NCI-H748 (cell line): ENCODE measurements around the gene TNFRSF8.

Source experiments
- DNase-seq: peaks from one replicate; lab custom pipeline; 2025; ENCODE audit not compliant: unreplicated experiment; lab: John Stamatoyannopoulos, UW

The TNFRSF8 gene

DNA sequence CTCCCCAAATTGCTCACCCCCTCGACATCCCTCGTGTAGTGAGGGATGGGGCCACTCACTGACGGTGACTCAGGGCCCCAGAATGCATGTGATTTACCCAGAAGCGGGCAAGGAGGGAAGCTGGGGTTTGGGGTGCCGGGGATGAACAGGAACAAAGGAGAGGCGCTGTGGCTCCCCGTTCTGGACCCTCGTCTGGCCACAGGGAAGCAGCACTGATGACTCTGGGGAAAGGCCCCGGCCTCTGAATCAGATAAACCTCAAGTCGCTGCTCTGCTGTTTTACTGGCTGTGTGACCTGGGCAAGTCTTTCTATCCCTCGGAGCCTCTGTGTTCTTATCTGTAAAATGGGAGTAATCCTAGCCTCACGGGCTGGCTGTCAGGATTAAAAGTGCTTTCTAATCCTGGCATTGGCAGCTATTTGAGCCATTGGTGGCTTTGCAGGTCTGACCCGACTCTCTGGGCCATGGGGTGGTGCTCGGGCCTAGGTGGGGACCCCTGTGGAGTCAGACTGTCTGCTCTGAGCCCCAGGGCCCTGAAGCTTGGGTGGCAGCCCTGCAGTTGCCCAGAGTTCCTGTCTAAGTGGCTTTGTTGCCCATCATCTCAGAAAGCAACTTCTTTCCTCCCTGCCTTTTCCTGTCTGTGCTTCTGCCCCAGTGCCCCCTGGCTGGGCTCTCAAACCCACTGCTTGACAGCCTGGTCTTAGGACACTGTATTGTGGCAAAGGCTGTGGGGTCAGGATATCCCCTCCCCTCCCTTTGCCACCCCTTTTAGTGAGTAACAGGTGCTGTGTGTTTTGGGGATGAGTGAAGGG is 109.1 kb downstream of the TNFRSF8 start:
- DNase-seq, result no peak

DNA sequence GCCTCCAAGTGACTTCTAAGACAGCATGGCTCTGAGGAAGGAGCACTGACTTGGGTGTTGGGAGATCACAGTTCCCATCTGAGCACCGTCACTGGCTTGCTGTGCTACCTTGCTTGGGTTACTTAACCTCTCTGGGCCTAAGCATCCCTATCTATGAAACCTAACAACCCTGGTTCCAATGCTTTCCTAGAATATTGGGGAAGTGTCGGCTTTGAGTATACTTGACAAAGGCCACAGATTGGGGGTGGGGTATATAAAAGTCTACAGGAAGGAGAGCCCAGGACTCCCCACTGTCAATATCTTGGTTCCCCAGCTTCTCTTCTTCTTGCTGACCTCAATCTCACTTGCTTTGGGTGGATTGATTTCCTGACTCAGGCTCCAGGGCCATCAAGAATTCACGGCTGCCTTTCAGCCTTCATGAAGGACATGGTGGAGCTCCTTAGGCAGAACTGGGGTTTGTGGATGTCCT is 110.0 kb downstream of the TNFRSF8 start:
- no peak for DNase-seq

- DNase-seq, result no peak
Observed at GRCh38 chr1:12173631-12174121, 110.6 kb downstream of the TNFRSF8 start.

DNA sequence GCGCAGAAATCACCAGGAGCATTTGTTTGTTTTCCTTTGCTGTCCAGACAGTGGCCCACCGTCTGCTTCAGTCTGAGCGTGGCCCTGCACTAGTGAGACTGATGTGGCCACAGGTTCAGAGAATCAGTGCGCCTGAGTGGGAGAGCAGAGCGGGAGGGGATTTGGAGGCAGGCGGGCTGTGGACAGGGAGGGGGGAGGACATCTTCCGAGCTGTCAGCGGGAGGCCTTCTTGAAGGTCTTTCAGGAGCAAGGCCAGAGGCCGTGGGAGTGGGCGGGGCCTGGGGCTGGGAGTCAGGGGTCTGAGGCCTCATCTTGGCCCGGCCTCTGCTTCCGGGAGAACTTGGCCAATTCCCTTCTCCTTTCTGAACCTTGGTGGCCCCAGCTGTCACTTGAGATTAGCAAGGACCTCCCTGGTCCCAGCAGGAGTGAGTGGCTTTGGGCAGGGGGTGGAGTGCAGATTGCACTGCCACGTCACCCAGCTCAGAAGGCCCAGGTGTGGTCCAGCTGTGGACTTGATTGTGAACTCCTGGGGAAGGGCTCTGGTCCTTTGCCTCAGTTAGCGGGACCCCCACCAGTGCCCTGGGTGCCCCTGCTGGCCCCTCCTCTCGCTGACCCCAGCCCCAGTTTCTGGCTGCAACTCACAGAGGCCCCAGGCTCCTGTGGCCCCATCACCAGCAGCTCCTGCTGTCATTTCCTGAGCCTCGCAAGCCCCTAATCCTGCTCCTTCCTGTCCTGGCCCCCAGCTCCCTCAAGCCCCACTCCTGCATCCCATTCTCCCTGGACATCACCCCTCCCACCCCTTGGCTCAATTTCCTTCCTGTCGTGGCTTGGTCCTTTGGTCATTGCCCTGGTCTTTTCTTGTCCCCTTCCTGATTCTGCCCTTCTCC is 112.1 kb downstream of the TNFRSF8 start:
- DNase-seq, result no peak

DNA sequence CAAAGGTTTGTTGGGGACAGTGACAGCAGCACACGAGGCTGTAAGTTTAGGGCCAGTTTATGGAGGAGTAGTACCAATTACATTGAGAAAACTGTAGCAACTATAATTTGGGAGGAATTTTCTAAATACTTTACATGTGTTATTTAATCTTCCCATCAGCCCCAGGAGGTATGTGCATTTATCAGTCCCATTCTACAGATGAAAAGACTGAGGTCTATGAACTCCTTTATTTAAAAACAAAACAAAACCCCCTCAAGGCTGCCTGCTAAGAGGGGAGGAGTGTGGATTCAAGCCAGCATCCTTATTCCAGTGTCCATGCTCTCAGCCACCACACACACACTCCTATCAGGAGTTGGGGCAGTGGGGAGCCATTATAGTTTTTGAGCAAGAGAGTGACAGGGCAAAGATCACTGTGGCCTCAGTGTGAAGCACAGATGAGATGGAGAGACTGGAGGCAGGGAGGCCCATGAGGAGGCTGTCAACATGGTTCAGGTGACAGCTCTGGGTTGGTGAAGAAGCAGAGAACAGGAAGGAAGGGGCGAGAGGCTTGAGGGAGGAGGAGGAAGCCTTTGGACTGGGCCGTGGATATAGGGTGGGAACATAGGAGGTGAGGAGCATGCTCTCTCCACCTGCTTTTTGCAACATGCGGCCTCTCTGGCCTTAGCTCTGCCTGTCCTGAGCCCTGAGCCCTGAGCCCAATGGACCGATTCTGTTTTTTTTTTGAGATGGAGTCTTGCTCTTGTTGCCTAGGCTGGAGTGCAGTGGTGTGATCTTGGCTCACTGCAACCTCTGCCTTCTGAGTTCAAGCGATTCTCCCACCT is 113.4 kb downstream of the TNFRSF8 start:
- DNase-seq, result no peak

DNA sequence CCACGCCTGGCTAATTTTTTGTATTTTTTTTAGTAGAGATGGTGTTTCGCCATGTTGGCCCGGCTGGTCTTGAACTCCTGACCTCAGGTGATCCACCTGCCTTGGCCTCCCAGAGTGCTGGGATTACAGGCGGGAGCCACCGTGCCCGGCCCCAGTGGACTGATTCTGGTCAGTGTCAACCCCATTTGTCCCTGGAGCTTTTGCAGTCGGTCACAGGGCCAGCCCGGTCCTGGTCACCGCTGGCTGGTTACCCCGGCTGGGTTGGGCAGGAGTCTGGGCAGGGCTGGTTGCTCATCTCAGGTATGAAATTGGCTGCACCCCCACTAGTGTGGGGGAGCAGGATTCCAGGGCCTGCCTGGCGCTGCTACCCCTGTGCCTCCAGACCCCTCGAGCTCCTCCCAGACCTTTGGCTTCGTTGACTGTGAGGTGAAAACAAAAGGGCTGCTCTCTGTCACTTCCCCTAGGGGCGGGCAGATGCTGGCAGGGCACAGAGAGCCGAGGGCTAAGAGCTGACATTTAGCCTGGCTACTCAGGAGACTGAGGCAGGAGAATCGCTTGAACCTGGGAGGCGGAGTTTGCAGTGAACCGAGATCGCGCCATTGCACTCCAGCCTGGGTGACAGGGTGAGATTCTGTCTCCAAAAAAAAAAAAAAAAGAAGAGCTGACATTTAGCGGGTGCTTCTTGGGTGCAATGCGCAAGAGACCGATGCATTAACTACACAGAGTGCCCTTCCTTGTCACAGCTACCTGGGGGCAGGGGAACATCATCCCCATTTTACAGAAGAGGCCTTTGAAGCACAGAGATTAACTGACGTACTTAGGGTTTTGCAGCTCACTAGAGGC is 114.3 kb downstream of the TNFRSF8 start:
- no peak for DNase-seq

- peak; percentile 35 for DNase-seq
Observed at GRCh38 chr1:12177999-12178441, 114.9 kb downstream of the TNFRSF8 start.

DNA sequence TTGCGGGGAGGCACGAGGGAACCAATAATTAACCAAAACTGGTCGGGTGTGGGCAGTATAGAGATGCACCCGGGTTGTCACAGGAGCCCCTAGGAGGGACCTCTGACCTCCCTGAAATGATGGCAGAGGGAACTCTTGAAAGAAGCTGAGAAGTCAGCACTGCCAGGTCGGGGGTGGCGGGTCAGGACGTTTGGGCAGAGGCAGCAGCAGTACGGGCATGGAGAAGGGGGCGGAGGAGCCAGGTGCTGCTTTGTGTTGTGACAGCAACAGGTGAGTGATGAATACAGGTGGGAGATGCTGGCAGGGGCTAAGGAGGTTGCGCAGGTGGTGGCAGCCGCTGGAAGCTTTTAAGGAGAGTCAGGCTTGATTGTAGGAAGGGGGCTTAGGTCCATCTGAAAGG is 115.4 kb downstream of the TNFRSF8 start:
- peak; percentile 60 for DNase-seq

GRCh38 chr1:12179111-12179519 is 116.0 kb downstream of the TNFRSF8 start:
- no peak for DNase-seq

- no peak for DNase-seq
Observed at GRCh38 chr1:12179676-12180075, 116.6 kb downstream of the TNFRSF8 start.

- DNase-seq, result no peak
Observed at GRCh38 chr1:12180315-12180714, 117.2 kb downstream of the TNFRSF8 start.

DNA sequence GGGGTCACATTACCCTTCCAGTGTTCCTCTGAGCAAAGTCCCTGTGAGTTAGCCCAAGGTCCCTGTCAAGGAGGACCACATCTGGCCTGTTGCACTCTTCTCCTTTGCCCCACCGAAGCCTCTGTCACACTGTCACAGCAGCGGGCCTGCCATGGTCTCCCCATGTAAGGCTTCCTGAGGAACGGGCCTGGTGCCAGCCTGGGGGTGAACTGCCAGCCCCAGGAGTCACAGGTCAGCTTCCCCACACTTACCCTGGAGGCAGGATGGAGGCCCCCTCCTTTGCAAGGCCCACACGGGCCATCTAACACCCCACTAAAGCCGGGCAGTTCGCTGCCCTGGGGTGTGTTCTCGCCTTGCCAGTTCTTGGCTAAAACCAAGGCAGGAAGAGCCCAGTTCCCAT is 117.8 kb downstream of the TNFRSF8 start:
- no peak for DNase-seq

GRCh38 chr1:12181568-12181967 is 118.5 kb downstream of the TNFRSF8 start:
- no peak for DNase-seq

DNA sequence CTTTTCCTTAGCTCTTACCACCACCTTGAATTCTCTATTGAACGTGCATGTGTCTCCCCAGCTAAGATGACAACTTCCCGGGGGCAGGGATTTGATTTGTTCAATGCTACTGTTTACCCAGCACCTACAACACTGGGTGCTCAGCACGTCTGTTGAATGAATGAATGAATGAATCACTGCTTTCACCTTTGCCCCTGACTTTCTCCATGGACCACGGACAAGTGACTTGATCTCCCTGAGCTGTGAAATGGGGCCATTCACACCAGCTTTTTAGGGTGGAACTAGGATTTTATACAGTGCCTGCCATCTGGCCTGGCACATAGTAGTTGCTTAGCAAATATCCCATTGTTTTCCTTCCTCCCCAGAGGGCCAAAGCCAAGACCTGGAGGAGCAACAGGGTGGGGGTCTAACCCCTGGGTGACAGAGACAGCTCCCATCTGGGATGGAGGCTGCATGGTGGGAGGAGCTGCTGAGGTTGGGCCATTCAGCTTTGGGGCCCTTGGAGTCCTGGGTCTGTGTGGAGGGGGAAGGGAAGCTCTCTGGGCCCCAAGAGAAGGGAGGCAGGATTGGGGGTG is 119.4 kb downstream of the TNFRSF8 start:
- no peak for DNase-seq

DNA sequence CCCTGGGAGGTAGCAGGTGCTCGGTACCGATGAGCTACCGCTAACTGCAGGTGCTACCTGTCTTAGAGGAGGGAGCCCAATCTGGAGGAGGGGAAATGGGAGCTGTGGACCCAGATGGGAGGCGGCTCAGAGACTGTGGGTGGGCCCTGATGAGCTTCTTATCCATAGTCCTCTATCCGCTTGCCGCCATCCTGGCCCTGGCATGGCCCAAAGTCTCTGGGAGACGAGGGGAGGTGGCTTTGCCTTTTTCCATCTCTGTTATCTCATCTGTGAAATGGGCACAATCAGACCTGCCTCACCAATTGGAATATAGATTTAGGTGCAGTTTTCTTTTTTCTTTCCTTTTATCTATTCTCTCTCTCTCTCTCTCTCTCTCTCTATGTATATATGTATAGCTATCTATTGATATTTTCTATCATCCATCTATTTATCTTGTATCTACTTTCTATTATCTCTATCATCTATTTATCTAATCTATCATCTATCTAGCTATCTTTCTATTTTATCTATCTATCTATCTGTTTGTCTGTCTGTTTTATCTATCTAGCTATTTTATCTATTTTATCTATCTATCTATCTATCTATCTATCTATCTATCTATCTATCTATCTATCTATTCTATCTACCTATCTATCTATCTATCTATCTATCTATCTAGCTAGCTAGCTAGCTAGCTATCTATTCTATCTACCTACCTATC is 120.1 kb downstream of the TNFRSF8 start:
- DNase-seq, result peak; percentile 2

GRCh38 chr1:12184008-12184681 is 121.0 kb downstream of the TNFRSF8 start:
- no peak for DNase-seq

DNA sequence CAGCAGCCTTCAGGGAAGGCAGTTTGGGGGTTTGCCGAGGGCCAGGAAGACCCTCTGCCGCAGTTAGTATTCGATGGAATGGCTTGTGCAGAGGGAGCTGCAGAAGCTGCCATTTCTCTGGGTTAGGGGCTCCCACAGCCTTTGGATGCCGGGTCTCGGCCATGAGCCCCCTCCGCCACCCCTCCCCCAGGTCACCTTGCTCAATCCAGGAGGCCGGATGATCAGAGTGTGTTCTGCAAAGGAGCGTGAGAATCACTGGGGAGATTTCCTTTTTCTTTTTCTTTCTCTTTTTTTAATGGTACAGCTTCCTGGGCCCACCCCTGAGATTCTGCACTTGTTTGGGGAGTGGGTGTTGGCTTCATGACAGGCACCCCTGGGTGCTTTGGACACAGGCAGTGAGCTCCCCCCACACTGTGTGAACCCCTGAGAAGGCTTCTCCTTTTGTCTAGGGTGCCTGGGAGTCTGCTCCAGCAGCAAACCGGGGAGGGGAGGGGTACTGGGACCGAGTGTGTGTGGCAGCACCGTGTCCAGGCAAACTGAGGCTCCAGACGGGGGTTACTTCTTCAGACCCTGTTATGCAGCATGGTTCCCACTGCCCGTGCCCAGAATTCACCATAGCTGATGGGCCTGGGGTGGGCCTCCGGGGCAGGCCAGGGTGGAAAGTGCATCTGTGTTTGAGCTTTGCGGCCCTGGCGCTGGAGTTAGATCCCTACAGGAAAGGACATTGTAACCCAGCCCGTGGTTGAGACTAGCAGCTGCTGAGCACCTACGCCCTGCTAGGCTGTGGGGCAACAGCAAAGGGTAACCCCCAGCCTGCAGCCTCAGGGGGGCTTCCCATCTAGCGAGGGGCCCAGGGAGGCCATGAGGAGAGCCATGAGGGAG is 122.2 kb downstream of the TNFRSF8 start:
- no peak for DNase-seq
